Peyer's patch (tissue), 4 donors: ENCODE data around the gene ADCY3.

Experiments
- POLR2A ChIP-seq, 2 donors: fragments of 450-650 bp; IDR thresholded peaks; one replicate each; pipeline ENCODE4 v1.5.1; 2017; ENCODE audit warnings: antibody characterized with exemption in 2 of 2, mild to moderate bottlenecking in 2 of 2, moderate library complexity in 2 of 2
- TF ChIP-seq, protein P1 (sequence below), 6 experiments: fragments of 450-650 bp in 4 of 6; fragments of 200-600 bp in 2 of 6; sonication (generic) in 1 of 6; IDR thresholded peaks; one replicate each; pipeline ENCODE4 v1.5.1; 2017 to 2019; ENCODE audit warnings: antibody characterized with exemption in 6 of 6, mild to moderate bottlenecking in 3 of 6, moderate library complexity in 1 of 6

DNA sequence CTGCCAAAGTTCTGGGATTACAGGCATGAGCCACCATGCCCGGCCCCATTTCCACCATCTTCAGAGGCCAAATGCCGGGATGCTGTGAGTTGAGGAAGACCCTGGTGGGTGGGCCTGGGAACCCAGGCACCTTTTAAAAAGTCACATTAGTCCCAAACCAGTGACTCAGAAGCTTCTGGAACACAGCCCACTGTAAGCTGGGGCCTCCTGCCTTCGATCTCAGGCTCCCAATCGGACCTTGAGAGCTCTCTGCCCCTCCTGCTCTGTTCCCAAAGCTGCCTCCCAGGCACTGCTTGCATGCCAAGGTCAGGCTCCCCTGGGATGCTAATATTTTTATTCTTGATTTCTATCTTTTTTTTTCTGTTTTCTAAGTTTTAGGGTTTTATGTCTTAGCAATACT is 4.2 kb downstream of the ADCY3 start:
- TF ChIP-seq, protein P1, sequence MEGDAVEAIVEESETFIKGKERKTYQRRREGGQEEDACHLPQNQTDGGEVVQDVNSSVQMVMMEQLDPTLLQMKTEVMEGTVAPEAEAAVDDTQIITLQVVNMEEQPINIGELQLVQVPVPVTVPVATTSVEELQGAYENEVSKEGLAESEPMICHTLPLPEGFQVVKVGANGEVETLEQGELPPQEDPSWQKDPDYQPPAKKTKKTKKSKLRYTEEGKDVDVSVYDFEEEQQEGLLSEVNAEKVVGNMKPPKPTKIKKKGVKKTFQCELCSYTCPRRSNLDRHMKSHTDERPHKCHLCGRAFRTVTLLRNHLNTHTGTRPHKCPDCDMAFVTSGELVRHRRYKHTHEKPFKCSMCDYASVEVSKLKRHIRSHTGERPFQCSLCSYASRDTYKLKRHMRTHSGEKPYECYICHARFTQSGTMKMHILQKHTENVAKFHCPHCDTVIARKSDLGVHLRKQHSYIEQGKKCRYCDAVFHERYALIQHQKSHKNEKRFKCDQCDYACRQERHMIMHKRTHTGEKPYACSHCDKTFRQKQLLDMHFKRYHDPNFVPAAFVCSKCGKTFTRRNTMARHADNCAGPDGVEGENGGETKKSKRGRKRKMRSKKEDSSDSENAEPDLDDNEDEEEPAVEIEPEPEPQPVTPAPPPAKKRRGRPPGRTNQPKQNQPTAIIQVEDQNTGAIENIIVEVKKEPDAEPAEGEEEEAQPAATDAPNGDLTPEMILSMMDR (IDR thresholded peaks at IDR 0.05) = no peak
- no peak for TF ChIP-seq POLR2A (IDR thresholded peaks at IDR 0.05)
